RWPE2 (cell line): ENCODE results near the gene CCSAP.
A peak's percentile ranks its signal among the peaks of the same experiment; 100 is the strongest.

ENCODE experiments used
- ATAC-seq: fragments of 200-7000 bp; cut with Tn5 transposase; 3 replicates; pipeline ENCODE4 v1.9.1; 2021; ENCODE audit warnings: low read depth
- DNase-seq: peaks from one replicate; pipeline ENCODE4 v3.0.0-alpha.2; 2020; ENCODE audit warnings: low spot score
- H3K27ac ChIP-seq: fragments of 450-650 bp; 2 replicates; pipeline ENCODE4 v1.5.1; 2017; ENCODE audit warnings: mild to moderate bottlenecking; ENCODE audit not compliant: poor library complexity, severe bottlenecking
- H3K27me3 ChIP-seq: fragments of 250-450 bp; sonication (Bioruptor Pico); 2 replicates; pipeline ENCODE4 v1.5.1; 2021; ENCODE audit warnings: mild to moderate bottlenecking, moderate library complexity; ENCODE audit not compliant: insufficient read depth, poor library complexity, severe bottlenecking
- H3K36me3 ChIP-seq: fragments of 250-450 bp; sonication (Bioruptor Pico); 2 replicates; pipeline ENCODE4 v1.5.1; 2020; ENCODE audit warnings: low read depth, mild to moderate bottlenecking, moderate library complexity
- H3K4me1 ChIP-seq: fragments of 250-450 bp; sonication (Bioruptor Pico); 2 replicates; pipeline ENCODE4 v1.5.1; 2021; ENCODE audit warnings: mild to moderate bottlenecking, moderate library complexity; ENCODE audit not compliant: insufficient read depth, poor library complexity, severe bottlenecking
- H3K4me3 ChIP-seq: fragments of 250-450 bp; sonication (Bioruptor Pico); 2 replicates; pipeline ENCODE4 v1.5.1; 2021; ENCODE audit warnings: mild to moderate bottlenecking, moderate library complexity; ENCODE audit not compliant: severe bottlenecking
- H3K9me3 ChIP-seq: fragments of 250-450 bp; sonication (Bioruptor Pico); 2 replicates; pipeline ENCODE4 v1.5.1; 2021; ENCODE audit warnings: mild to moderate bottlenecking, moderate library complexity; ENCODE audit not compliant: severe bottlenecking
- CTCF ChIP-seq: fragments of 450-650 bp; IDR thresholded peaks from one replicate; pipeline ENCODE4 v1.5.1; 2017; ENCODE audit warnings: mild to moderate bottlenecking, moderate library complexity; ENCODE audit not compliant: poor library complexity, severe bottlenecking

The CCSAP gene

GRCh38 chr1:229344937-229345684 is 2.3 kb upstream of the CCSAP start:
- Histone ChIP-seq H3K4me1 (no peaks in the 10 kb centered on the region), H3K27ac (no peak overlapping the region)
- DNase-seq: no peak

GRCh38 chr1:229344139-229344538 is 1.3 kb upstream of the CCSAP start:
- H3K27me3 ChIP-seq: no peaks in the 10 kb centered on the region

More at GRCh38 chr1:229344937-229345684, 2.3 kb upstream of the CCSAP start:
- no peak for TF ChIP-seq CTCF
- no peaks in the 10 kb centered on the region for H3K9me3 ChIP-seq
- ATAC-seq: no peak
- no peaks in the 10 kb centered on the region for H3K36me3 ChIP-seq
- no peaks in the 10 kb centered on the region for H3K27me3 ChIP-seq
- no peak overlapping the region for H3K4me3 ChIP-seq

GRCh38 chr1:229341774-229342655 is 832 bp downstream of the CCSAP start:
- Histone ChIP-seq H3K27me3 (no peaks in the 10 kb centered on the region), H3K27ac (peak overlapping the region; percentile 43), H3K9me3 (no peaks in the 10 kb centered on the region), H3K4me3 (peak overlapping the region; percentile 89), H3K4me1 (no peaks in the 10 kb centered on the region), H3K36me3 (no peaks in the 10 kb centered on the region)
- TF ChIP-seq CTCF: no peak
- peak; percentile 78 for ATAC-seq
- peak; percentile 55 for DNase-seq

More at GRCh38 chr1:229344139-229344538, 1.3 kb upstream of the CCSAP start:
- TF ChIP-seq CTCF: no peak
- H3K27ac ChIP-seq: no peak overlapping the region
- no peaks in the 10 kb centered on the region for H3K4me1 ChIP-seq
- DNase-seq (no peak), ATAC-seq (no peak)
- H3K9me3 ChIP-seq: no peaks in the 10 kb centered on the region
- H3K36me3 ChIP-seq: no peaks in the 10 kb centered on the region
- H3K4me3 ChIP-seq: no peak overlapping the region

GRCh38 chr1:229340496-229340895 is 2.4 kb downstream of the CCSAP start:
- no peak overlapping the region for H3K4me3 ChIP-seq
- no peaks in the 10 kb centered on the region for H3K27me3 ChIP-seq
- no peaks in the 10 kb centered on the region for H3K9me3 ChIP-seq
- H3K36me3 ChIP-seq: no peaks in the 10 kb centered on the region
- DNase-seq (no peak), ATAC-seq (no peak)
- no peak for TF ChIP-seq CTCF
- no peak overlapping the region for H3K27ac ChIP-seq
- no peaks in the 10 kb centered on the region for H3K4me1 ChIP-seq
